NCI-H2029 (cell line): ENCODE data around the gene NFIX.

Source experiments
- DNase-seq: peaks from one replicate; lab custom pipeline; 2025; lab: John Stamatoyannopoulos, UW

The NFIX gene

DNA sequence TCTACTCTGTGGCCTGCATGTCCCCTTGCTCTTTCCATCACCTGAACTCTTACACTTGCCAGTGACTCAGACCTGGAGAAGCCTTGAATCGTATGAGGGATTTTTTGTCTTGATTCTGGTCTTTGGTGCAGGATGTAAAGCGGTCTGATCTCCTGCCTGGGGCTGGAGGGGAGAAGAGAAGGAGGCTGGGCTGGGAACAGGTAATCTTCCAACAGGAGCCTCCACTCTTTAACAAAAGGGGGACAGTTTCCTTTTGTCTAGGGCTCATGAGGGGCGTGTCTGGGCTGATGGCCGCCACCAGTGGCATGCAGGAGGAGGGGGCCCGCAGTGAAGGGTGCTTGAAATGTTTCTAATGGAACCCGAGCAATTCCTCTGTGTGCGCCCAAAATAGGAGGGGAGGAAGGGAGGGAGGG is 24.7 kb downstream of the NFIX start:
- DNase-seq = no peak

DNA sequence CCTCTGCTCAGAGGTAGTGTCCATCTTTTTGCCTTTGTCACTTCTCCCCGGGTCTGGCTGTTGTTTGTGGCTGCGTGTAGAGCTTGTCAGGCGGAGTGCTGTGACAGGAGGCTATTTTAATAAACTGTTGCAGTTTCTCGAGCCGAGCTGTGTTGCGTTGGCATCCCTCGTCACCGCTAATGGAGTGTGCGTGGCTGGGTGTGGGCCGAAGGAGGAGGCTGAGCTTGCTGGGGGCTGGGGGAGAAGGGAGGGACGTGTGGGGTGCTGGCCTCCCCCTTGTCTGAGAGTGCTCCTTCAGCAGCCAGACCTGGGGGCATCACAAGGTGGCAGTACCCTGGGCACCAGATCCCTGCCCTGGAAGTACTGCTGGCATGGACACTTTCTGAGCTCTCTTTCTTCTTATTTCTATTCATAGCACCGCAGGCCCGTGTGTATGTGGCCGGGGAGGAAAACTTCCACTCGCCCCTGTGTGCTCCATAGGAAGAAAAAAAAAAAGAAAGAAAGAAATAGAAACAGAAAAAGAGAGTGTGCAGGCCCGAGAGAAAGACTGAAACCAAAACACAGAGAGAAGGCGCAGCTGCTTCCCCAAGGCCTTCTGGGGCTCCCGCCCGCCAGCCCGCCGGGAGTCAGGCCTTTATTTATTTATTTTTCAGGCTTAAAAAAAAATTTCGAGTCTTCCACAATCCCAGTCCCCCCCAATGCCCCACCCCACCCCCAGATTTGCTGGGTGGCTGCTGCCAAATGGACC is 27.0 kb downstream of the NFIX start:
- no peak for DNase-seq

DNA sequence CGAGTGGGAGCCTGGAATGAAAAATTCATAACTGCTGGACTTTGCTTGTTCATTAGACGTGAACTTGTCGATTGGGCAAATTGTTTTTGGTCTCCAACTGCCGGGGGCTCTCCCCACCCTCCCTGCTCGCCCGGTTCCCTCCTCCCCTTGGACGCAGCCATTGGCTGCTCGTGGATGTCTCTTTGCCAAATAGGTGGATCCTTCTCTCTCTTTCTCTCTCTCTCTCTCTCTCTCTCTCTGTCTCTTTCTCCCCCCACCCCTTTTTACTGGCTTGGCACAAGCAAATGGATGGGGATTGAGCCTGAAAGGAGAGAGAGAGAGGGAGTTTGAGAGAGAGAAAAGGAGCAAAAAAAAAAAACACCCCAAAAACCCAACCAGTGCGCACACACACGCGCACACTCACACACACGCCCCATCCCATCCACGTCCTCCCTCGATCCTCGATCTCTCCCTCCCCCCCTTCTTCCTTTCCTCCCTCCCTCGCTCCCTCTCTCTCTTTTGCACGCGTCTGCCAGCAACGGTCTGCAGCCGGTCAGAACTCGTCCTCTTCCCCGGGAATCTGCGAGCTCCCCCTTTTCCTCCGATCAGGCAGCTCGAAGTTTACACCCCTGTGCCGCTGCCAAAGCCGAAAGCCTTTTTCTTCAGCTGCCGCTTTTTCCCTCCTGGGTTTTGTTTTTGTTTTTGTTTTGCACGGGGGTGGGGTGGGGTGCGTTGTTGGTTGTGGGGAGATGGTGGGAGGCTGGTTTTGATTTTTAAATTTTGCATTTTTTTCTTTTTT is 27.8 kb downstream of the NFIX start:
- DNase-seq = peak; percentile 23

DNA sequence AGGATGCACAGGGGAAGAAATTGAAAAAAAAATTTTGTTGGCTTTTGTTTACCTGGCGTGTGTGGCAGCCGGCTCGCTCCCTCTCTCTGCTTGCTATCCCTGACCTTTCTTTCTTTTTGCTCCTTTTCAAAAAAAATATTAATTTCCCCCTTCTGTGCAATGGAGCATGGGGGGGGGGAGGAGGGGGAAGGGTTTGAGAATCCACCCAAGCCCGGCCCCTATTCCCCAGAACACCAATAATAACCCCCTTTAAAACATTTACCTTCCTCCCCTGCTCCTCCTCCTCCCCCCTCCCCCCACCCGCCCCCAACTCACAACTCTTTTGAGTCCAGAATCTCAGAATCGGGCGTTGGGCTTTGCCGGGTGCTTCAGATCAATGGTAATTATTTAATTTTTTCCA is 28.4 kb downstream of the NFIX start:
- DNase-seq = no peak

DNA sequence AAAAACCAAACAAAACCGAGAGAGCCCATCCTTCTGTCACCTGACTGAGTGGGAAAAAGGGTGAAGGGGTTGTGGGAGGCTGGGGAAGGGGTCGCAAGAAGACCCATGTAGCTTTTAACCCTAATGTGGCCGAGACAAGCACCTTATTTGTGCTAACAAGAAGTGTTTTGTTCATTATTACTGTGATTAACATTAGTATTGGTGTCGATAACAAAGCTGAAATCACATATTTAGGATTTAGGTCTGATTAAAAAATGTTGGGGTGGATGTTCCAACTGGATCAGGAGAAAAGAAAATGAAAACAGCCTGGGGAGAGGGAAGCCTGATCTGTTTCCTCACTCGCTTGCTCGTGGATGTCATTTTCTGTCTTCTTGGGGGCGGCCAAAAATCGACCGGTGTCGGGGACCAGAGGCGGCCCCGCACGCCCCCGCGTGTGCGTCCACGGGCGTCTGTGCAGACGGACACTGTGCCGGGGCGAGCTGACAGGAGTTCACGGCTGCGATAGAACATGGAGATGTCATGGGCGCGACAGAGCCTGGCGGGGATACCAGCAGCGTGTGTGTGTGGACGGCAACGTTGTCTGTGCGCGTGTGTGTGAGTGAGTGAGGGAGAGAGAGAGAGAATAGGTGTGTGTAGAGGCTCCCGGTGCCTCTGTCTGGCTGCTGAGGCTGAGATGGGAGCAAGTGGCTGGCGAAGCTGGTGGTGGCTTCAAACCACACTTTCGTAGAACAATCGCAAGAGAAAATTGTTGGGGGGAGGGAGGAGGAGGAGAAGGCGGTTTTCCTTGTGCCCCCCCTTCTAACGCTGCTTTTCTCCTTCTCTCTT is 29.1 kb downstream of the NFIX start:
- DNase-seq = no peak

DNA sequence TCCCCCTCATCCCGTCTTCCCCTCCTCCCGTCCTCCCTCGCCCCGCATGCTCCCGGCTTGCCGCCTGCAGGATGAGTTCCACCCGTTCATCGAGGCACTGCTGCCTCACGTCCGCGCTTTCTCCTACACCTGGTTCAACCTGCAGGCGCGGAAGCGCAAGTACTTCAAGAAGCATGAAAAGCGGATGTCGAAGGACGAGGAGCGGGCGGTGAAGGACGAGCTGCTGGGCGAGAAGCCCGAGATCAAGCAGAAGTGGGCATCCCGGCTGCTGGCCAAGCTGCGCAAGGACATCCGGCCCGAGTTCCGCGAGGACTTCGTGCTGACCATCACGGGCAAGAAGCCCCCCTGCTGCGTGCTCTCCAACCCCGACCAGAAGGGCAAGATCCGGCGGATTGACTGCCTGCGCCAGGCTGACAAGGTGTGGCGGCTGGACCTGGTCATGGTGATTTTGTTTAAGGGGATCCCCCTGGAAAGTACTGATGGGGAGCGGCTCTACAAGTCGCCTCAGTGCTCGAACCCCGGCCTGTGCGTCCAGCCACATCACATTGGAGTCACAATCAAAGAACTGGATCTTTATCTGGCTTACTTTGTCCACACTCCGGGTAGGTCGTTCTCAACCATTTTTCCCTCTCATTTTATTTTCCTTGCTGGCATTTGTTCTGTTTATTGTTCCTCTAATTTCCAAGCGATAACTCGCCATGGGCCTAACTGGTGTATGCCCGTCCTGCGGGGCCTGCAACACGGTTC is 29.8 kb downstream of the NFIX start:
- DNase-seq = peak; percentile 27

DNA sequence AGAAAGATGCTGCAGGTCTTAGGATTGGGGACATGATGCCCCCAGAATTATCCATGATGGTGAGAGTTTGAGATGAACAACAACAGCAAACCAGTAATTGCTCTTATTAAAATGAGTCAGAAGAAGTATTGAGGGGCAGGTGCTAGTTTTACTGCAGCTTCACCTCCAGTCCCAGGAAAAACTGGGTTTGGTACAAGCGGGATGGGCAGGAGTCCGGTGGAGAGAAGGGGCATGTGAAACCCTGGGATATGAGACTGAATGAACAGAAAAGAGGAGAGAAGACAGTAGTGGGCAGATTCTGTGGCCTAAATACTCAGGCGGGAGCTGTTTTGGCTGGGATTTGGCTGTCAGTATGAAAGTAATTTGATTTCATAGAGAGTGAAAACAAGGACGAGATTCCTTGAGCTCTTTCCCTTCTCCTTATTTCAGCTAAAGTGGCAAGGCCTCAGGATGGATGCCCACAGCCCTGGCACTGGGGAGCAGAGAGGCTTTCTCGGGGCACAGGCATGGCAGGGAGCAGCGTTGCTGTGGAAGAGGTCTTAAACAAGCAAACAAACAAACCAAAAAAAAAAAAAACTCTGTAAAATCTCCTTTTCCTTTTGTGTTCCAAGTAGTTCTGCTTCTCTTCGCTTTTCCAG is 30.7 kb downstream of the NFIX start:
- DNase-seq = no peak

DNA sequence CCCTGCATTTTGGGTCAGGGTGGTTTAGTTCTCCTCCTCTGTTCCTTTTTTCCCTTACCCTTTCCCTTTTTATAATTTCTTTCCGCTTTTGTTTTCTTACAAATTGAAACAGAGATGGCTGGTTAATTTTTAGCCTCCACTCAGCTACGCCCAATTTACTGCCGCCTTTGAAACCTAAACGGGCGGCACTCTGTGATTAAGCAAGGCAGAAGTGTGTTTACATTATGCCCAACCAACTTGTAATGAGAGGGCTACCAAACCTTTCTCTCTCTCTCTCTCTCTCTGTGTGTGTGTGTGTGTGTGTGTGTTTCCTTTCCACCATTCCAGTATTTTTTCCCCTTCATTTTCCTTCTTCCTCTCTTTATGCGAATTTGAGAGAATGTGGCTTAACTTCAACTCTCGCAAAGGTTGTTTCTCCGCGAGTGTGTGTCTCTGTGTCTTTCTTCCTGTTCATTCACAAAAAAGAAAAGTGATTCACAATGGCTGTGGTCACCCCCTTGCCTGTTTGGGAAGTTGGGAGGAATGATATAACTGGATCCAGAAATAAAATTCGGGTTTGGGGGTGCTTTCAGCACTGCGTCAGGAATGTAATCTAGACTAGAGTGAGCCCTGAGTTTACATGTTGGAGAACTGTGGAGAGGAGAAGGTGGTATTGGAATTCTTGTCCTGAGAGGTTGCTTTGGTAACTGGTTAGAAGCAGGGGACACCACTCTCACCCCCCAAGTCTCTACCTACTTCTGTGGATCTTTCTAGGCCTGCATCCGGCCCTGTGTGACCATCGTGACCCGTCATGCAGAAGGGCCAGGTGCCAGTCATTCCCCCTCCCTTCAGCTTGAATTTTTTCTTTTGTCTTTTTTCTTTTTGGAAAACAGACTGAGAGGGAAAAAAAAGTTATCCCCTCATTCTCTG is 31.4 kb downstream of the NFIX start:
- DNase-seq = peak; percentile 45

DNA sequence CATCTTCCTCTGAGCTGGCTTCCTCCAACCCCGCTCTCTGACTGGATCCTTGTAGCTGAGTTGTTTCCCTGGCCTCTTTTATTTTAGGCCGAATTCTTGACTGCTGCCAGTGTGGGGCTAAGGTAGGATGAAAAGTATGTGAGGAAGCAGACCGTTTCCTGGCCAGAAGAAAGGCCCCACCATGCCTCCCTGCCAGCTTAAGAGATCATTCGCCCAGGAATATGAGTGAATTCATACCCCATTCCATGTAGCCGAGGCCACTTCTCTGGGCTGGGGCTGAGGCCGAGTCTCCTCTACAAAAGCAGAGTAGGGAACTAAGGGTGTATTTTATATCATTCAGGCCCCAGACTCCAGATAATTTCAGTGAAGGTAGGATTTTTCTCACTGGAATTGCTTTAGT is 32.3 kb downstream of the NFIX start:
- no peak for DNase-seq

DNA sequence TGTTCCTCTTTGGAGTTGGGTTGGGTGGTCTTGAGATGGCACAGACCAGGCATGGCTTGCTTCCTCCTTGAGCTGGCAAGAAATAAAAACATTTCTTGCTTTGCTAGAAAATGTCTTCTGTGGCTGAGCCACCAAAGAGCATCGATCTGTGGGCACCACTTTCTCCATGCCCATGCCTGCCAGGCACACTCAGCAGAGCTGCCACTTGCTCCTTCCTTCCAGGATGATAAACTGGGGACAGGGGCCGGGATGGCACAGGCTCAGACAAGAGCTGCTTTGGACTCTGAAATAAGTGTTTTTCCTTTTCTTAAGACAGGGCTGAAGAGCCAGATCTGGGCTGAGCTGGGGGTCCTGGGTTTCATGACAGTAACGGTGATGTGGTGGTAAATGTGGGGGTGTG is 32.8 kb downstream of the NFIX start:
- no peak for DNase-seq

DNA sequence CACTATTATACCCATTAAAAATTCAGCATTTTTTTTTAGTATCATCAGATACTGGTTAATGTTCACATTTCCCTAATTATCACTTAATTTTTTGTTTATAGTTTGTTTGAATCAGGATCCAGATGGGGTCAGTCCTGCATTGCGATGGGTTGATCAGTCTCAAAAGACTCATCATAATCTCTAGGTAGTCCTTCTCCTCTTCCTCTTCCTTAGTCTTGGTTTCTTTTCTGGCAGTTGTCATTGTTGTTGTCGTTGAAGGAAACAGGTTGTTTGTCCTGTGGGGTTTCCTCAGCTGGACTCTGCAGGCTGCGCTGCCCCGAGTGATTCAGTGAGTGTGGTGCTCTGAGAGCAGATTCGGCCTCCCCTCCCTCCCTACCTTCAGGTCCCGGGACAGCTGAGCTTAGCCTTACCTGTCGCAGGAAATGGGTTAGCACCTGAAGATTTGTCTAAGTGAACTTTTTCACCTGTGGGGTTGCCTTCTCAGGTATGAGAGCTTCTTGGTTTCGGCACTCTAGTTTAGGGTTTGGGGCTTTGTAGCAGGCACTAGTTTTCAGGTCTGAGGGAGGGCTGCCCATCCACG is 34.1 kb downstream of the NFIX start:
- DNase-seq = no peak

DNA sequence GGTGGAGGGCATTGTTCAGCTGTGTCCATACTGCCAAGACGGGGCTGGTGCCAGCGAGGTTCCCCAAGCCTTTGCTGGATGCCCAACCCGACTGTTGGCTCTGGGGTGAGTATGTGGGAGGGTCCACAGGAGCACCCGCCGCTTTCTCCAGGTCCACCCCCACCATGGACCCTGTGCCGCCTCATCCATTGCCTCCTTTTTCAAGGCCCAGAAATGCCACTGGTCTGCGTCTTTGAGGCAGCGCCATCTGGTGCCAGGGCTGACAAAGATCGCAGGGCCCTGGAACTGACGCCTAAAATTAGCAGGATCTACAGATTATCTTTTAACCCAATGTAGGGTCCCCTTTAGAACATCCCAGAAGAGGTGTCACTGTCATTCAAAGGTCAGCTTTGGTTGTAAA is 34.6 kb downstream of the NFIX start:
- DNase-seq = no peak

DNA sequence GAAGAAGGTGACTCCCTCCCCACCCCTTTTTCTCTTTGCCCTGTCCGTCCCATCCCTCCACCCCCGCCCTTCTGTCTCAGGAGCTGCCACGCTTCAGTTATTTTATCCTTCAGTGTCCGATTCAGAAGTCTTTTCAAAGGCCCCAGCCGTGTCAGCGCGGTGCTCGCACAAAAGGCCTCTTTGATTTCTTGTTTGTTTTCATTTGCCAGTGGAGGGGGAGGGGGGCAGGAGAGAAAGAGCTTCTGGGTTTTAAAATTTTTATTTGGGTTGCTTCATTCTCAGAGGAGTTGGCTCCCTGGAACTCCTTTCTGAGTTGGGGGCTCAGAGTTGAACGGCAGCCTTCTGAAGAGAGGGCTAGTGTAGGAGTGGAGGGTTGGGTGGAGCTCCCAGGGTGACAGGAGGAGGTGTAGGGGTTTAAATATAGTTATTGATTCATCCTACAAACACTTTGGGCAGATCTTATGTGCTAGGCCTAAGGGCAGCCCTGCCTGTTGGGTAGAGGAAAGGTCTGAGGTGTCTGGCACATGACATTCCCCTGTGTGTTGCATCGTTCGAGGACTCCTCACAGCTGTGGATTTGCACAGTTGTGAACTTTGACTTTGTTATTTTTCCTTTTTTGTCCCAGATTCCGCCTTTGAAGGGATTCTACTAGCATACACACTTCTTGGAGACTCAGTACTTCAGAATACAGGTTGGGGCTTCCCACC is 36.8 kb downstream of the NFIX start:
- peak; percentile 43 for DNase-seq

DNA sequence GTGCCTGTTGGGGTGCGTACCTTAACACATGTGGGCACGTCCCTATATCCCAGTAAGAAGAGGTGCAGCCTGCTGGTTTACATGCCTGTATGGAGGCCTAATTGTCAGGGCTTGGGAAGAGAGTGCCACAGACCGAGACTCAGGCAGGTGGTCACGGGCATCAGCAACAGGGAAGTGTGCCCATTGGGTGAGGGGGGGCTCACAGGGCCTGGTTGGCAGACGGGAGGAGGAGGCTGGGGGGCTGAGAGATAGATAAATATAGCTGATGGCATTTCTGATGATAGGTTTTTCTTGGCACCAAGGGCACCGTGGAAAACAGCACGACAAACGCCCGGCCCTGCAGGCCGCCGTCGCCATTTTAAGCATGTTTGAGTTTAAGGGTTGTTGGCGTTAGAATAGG is 37.6 kb downstream of the NFIX start:
- DNase-seq = no peak

DNA sequence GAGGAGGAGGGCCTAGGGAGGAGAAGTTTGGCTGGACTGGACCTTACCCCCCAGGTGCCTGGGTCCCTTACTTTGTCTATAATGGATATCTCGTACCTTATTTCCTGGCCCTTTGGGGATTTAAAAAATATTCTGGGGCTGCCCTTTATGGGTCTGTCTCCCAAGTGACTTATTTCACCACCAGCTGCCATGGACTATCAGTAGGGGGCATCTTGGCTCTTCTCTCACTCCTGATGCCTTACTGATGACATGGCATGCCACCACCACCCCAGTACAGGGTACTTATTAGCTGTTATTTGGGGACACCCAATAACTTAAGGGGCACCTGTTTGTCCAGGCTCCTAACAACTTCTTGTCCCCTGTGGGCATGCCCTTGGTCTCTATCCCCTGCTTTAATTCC is 38.0 kb downstream of the NFIX start:
- DNase-seq = no peak

DNA sequence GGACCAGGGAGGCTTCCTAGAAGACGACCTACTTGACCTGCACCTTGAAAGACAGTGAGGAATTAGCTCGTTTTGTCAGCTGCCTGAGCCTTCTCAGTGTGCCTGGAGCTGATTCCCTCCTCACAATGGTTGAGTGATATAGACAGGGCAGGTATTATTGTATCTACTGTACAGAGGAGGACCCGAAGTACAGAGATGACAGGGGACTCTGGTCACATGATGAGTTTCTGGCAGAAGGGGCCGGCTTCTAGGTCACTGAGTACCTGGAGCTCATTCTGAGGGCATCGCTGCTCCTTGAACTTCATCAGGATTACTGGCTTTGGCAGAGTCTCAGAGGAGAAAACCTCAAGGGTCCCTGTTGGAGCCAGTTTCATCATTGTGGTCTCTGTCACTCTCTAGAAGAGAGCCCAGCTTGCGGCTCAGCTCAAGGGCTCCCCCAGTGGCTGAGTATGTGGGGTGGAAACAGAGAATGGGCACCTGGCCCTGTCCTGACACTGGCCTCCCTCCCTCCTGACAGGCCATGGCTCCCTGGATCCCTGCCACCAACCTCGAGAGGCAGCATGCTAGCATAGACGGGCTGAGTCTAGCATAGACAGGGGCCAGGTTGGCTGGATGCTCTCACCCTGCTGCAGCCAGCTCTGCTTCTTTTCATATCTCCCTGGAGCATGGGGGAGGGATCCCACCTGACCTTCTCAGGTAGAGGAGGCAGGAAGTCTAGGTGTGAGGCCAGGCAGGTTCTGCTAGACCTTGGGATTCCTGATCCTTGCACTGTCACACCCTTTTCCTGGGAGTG is 38.7 kb downstream of the NFIX start:
- DNase-seq = peak; percentile 96

DNA sequence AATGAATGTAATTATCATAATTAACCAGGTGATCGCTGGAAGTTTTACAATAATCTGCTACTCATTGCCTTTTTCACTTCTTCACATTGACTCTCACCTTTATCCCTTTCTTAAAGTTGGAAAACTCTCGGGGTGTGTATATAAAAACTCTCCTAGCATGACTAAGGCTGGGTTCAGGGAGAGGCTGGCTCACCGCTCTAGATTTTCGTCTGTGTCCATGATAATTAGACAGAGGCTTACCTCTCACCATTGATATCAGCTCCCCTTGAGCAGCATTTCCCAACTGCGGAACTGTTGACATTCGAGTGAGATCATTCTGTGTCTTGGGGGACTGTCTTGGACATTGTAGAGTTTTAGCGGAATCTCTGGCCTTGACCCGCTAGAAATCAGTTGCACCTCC is 39.4 kb downstream of the NFIX start:
- no peak for DNase-seq

DNA sequence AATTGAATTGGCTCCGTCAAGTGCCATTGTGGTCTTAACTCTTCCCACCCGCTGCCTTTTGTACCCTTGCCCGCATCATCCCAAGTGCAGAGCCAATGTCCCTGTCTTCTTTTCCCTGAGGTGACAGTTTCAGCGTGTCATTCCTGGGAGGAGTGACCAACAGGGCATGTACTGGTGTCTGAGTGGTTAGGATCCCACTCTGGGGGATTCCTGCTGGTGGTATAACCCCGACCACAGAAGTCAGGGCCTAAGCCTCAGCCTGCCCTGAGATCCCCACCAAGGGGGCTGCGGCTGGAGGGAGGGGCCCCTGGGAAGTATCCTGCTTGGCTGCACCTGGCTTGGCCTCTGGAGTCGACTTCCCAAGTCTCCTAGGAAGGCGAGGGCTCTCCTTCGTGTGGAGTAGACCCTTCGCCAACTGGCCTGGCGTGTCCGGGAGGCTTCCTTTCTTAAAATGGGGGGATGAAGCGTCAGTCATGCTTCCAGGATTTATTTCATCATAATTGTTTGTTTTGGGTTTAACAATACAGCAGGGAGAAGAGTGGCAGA is 40.6 kb downstream of the NFIX start:
- DNase-seq = no peak
